Omental fat pad (tissue), 4 donors: ENCODE results near the gene CNTNAP2. TPM values are rescaled to one million over a fixed set of nuclear protein-coding genes. Genes with fewer than 3 reads are reported as not detected.

Experiments
- ATAC-seq: fragments of 150-250 bp; one replicate; pipeline ENCODE4 v1.9.1; 2016; ENCODE audit warnings: mild to moderate bottlenecking, moderate library complexity; ENCODE audit not compliant: low FRiP score
- DNase-seq: peaks from one replicate; pipeline ENCODE4 v3.0.0-alpha.2; 2019; ENCODE audit warnings: low spot score
- CTCF ChIP-seq, 3 donors: fragments of 450-650 bp; IDR thresholded peaks; one replicate each; pipeline ENCODE4 v1.5.1; 2016 to 2017; ENCODE audit warnings: antibody characterized with exemption in 3 of 3, mild to moderate bottlenecking in 3 of 3, moderate library complexity in 2 of 3
- total RNA-seq, 4 donors: library from RNA; depleted of rRNA; stranded (reverse); fragments of >200 nt; gene quantifications; one replicate each; pipeline ENCODE4 v1.1.0, GENCODE V29; 2016

The CNTNAP2 gene
- total RNA-seq, 4 donors from 2014 or later = 0.38 to 1.5 (median 1.1) TPM; not detected in 1

- no peak for TF ChIP-seq CTCF (IDR thresholded peaks at IDR 0.05)
- DNase-seq = no peak
- ATAC-seq = no peak
These were observed 22.3 kb downstream of the CNTNAP2 start for GRCh38 chr7:146138926-146139325.

GRCh38 chr7:146146831-146147486 lies 30.4 kb downstream of the CNTNAP2 start:
- DNase-seq = no peak
- TF ChIP-seq CTCF (IDR thresholded peaks at IDR 0.05) = no peak
- ATAC-seq = no peak

GRCh38 chr7:146150153-146150552 lies 33.6 kb downstream of the CNTNAP2 start:
- ATAC-seq (no peak), DNase-seq (no peak)
- TF ChIP-seq CTCF (IDR thresholded peaks at IDR 0.05) = no peak

GRCh38 chr7:146172112-146172511 lies 55.5 kb downstream of the CNTNAP2 start:
- no peak for ATAC-seq
- no peak for TF ChIP-seq CTCF (IDR thresholded peaks at IDR 0.05)
- DNase-seq = no peak

GRCh38 chr7:146175716-146176115 lies 59.1 kb downstream of the CNTNAP2 start:
- DNase-seq = no peak
- no peak for TF ChIP-seq CTCF (IDR thresholded peaks at IDR 0.05)
- no peak for ATAC-seq

GRCh38 chr7:146176860-146177259 lies 60.3 kb downstream of the CNTNAP2 start:
- no peak for DNase-seq
- ATAC-seq = no peak
- TF ChIP-seq CTCF (IDR thresholded peaks at IDR 0.05) = no peak

GRCh38 chr7:146177301-146177700 lies 60.7 kb downstream of the CNTNAP2 start:
- TF ChIP-seq CTCF (IDR thresholded peaks at IDR 0.05) = no peak
- no peak for ATAC-seq

More at GRCh38 chr7:146177301-146177700, 60.7 kb downstream of the CNTNAP2 start:
- no peak for DNase-seq
